AG09309 (cell line): Measurements from ENCODE around the gene MRRF.

Experiments
- DNase-seq: peaks from one replicate; pipeline ENCODE4 v3.0.0-alpha.2; 2010; ENCODE audit warnings: low read depth
- H3K4me3 ChIP-seq: 2 replicates; pipeline ENCODE4 v1.5.1; 2011; ENCODE audit warnings: mild to moderate bottlenecking, low read depth, low read length, moderate library complexity; ENCODE audit not compliant: control insufficient read depth
- TF ChIP-seq, protein P1 (sequence below): IDR thresholded peaks from 2 replicates; pipeline ENCODE4 v1.5.1; 2011; ENCODE audit warnings: mild to moderate bottlenecking, low read depth, low read length, inconsistent platforms; ENCODE audit not compliant: insufficient read depth, control insufficient read depth; ENCODE audit errors: missing control alignments

Gene MRRF

DNA sequence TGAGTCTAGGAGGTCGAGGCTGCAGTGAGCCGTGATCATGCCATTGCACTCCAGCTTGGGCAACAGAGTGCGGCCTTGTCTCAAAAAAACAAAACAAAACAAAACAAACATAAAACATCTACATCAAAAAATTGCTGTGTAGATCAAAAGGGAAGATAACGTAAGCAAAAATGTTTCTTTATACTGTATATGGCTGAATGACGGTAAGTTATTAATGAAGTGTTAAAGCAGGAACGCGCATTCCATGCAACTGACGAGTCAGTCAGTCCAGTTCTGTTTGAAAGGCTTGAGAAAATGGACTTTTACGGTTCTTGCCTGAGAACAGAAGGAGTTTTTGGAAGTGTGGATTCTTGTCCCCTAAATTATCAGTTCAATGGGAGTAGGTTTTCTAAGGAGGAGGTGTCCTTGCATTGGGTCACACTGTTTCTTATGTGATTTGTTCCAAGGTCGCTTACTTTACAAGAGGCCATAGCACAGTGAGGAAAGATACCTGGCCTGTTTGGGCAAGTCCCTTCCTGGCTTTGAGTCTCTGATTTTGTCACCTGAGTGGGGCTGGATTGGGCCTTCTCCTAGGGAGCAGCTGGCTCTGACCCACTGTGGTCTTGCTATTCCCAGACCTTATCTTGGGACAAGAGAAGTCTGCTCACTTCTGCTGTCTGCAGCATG lies 99.6 kb downstream of the MRRF start:
- TF ChIP-seq, protein P1, sequence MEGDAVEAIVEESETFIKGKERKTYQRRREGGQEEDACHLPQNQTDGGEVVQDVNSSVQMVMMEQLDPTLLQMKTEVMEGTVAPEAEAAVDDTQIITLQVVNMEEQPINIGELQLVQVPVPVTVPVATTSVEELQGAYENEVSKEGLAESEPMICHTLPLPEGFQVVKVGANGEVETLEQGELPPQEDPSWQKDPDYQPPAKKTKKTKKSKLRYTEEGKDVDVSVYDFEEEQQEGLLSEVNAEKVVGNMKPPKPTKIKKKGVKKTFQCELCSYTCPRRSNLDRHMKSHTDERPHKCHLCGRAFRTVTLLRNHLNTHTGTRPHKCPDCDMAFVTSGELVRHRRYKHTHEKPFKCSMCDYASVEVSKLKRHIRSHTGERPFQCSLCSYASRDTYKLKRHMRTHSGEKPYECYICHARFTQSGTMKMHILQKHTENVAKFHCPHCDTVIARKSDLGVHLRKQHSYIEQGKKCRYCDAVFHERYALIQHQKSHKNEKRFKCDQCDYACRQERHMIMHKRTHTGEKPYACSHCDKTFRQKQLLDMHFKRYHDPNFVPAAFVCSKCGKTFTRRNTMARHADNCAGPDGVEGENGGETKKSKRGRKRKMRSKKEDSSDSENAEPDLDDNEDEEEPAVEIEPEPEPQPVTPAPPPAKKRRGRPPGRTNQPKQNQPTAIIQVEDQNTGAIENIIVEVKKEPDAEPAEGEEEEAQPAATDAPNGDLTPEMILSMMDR, result no peak
- no peak for DNase-seq
- H3K4me3 ChIP-seq, result no peak overlapping the region

DNA sequence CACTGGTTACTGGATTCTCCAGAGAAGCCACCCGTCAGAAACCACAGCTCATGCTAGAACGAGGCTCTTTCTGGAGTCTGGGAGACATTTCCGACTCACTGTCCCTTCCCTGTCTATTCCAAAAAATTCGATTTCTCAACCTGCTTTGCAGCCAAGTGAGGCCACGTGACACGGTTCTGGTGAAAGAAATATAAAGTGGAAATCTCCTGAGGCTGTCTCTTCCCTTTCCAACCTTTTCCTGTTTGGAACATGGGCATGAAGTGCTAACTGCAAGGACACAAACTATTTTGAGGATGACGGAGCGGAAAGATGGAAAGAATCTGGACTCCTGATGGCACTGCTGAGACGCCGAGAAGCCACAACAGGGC lies 100.1 kb downstream of the MRRF start:
- TF ChIP-seq, protein P1, result no peak
- H3K4me3 ChIP-seq, result no peak overlapping the region
- no peak for DNase-seq

DNA sequence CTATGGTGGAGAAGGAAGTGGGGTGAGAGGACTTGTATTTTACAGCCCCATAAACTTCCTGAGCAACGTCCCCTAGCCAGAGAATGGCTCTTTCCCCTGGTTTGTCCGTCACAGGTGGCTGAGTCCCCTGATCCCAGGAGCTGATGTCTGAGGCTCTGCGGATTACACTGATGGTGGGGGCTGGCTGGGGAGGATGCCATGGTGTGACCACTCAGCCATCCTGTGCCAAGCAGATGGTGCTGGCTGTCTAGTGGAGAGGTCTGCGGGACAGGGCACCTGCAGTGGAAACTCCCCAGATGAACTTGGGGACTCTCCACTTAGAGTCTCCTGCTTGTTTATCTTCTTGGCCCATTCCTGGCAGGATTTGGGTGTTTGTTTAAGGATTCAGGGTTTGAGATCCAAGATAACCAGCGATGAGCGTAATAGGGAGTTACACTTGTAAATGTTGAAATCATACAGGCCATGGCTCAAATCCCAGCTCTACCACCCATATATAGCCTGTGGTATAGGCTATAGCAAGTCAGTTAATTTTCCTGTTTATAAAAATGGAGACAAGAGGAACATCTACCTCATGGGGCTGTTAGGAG lies 101.5 kb downstream of the MRRF start:
- no peak for DNase-seq
- no peak overlapping the region for H3K4me3 ChIP-seq
- TF ChIP-seq, protein P1, result no peak

DNA sequence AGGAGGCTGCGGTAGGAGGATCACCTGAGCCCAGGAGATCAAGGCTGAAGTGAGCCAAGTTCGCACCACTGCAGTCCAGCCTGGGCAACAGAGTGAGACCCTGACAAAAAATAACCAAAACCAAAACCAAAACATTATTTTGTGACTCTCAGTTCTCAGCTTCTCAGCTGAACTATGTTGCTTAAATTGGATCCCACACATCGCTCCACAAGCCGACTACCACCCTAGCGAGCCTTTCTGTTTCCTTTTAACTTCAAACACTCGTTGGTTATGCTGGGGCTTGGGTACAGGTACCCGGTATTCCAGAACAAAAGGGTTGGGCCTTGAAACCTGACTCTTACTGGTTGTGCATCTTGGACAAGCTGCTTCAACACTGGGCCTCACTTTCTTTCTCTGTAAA lies 102.4 kb downstream of the MRRF start:
- no peak for DNase-seq
- no peak overlapping the region for H3K4me3 ChIP-seq
- TF ChIP-seq, protein P1, result no peak

DNA sequence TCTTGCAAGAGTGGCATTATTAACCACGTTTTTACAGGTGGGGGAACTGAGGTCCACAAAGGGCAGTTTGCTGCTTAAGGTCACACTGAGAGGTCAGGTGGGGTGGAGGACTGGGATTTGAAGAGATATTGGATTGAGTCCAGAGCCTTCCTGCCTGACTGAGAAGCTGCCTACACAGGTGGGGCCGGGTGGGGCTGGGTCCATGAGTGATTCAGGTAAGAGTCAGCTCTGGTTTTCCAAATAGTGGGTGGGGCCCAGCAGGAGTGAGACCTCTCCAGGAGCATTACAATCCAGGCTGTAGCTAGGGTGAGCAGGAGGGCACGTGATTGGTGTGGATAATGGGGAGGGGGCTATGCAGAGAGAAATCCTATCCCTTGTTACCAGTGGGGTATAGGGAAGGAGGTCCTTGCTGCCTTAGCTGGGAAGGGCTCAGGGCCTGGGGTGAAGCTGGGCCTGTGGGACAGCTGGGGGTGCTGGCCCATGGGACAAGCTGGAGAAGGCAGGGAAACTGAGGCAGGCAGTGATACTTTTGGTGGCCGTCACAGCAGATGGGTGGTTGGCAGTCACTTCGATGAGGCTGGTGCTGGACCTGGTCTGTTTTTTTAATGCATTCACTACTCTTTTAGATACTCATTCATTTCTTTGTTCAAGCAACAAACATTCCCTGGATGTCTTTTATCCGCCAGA lies 103.2 kb downstream of the MRRF start:
- no peak overlapping the region for H3K4me3 ChIP-seq
- no peak for DNase-seq
- TF ChIP-seq, protein P1, result no peak

DNA sequence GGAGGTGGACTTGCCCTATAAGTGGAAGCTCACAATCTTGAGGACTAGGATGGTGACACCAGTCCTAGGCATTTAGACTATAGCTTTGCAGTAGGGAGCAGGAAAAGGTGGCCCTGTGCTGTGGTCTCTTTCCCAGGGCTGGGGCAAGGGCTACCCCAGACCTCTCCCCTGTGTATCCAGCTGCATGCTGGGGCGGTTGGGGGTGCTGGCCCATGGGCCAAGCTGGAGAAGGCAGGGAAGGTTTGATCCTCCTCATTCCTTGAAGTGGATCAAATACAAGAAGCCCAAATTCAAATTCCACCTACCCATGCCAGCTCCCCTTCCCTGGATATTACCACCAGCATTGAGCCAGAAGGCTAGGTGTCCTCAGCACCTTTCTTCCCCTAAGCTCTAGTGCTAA lies 104.0 kb downstream of the MRRF start:
- TF ChIP-seq, protein P1, result no peak
- DNase-seq, result no peak
- H3K4me3 ChIP-seq, result no peak overlapping the region
